ENCODE results near the gene TENT4B.
"Not testable (repeated sequence)": the region's sequence is repeated elsewhere in the genome, so short reads cannot be mapped to it uniquely, and the experiment has no call there.

The TENT4B gene

GRCh38 chr16:50152807-50153595, at the start of gene TENT4B:
Gene TENT4B (plus strand): TSS chr16:50153306. CDS start chr16:50153622, 316 bp downstream.
- DNase-seq (ENCODE audit: low read depth in 2 of 3, low spot score in 1 of 3), result peak; percentile 72 to 83 (median 78)

GRCh38 chr16:50103764-50104163, 49.3 kb upstream of the TENT4B start:
- DNase-seq (ENCODE audit: low read depth in 2 of 3, low spot score in 1 of 3), result no peak

- DNase-seq (ENCODE audit: low read depth in 2 of 3, low spot score in 1 of 3), result no peak
Measured at GRCh38 chr16:50114357-50115129, 38.6 kb upstream of the TENT4B start.

- no peak for DNase-seq (ENCODE audit: low read depth in 2 of 3, low spot score in 1 of 3)
Measured at GRCh38 chr16:50120711-50121110, 32.4 kb upstream of the TENT4B start.

- no peak for DNase-seq (ENCODE audit: low read depth in 2 of 3, low spot score in 1 of 3)
Measured at GRCh38 chr16:50121278-50121677, 31.8 kb upstream of the TENT4B start.

- peak; percentile 16 to 28 (median 24) for DNase-seq (ENCODE audit: low read depth in 2 of 3, low spot score in 1 of 3)
Measured at GRCh38 chr16:50121721-50122445, 31.2 kb upstream of the TENT4B start.

GRCh38 chr16:50123417-50123816, 29.7 kb upstream of the TENT4B start:
- DNase-seq (ENCODE audit: low read depth in 2 of 3, low spot score in 1 of 3), result no peak

GRCh38 chr16:50124769-50125168, 28.3 kb upstream of the TENT4B start:
- DNase-seq (ENCODE audit: low read depth in 2 of 3, low spot score in 1 of 3), result no peak

- no peak for DNase-seq (ENCODE audit: low read depth in 2 of 3, low spot score in 1 of 3)
Measured at GRCh38 chr16:50126183-50126582, 26.9 kb upstream of the TENT4B start.

- not testable (repeated sequence) for DNase-seq (ENCODE audit: low read depth in 2 of 3, low spot score in 1 of 3)
Measured at GRCh38 chr16:50132571-50132970, 20.5 kb upstream of the TENT4B start.

- DNase-seq (ENCODE audit: low read depth in 2 of 3, low spot score in 1 of 3), result no peak
Measured at GRCh38 chr16:50133214-50133613, 19.9 kb upstream of the TENT4B start.

- DNase-seq (ENCODE audit: low read depth in 2 of 3, low spot score in 1 of 3), result no peak
Measured at GRCh38 chr16:50136399-50136798, 16.7 kb upstream of the TENT4B start.

GRCh38 chr16:50137268-50137667, 15.8 kb upstream of the TENT4B start:
- no peak for DNase-seq (ENCODE audit: low read depth in 2 of 3, low spot score in 1 of 3)

GRCh38 chr16:50139580-50139979, 13.5 kb upstream of the TENT4B start:
- DNase-seq (ENCODE audit: low read depth in 2 of 3, low spot score in 1 of 3), result no peak

- no peak for DNase-seq (ENCODE audit: low read depth in 2 of 3, low spot score in 1 of 3)
Measured at GRCh38 chr16:50144211-50144610, 8.9 kb upstream of the TENT4B start.

GRCh38 chr16:50146479-50147435, 6.3 kb upstream of the TENT4B start:
- no peak for DNase-seq (ENCODE audit: low read depth in 2 of 3, low spot score in 1 of 3)

GRCh38 chr16:50151322-50151721, 1.8 kb upstream of the TENT4B start:
- no peak for DNase-seq (ENCODE audit: low read depth in 2 of 3, low spot score in 1 of 3)

- DNase-seq (ENCODE audit: low read depth in 2 of 3, low spot score in 1 of 3), result peak in 2 of 3 donors; percentile 11 to 14
Measured at GRCh38 chr16:50151756-50152155, 1.4 kb upstream of the TENT4B start.

- DNase-seq (ENCODE audit: low read depth in 2 of 3, low spot score in 1 of 3), result peak; percentile 55 to 73 (median 60)
Measured at GRCh38 chr16:50152351-50152806, 727 bp upstream of the TENT4B start.
